CD4-positive, alpha-beta T cell (primary cell): ENCODE measurements around the gene HASPIN. TPM values are rescaled to one million over a fixed set of nuclear protein-coding genes. Genes with fewer than 3 reads are reported as not detected.

Source experiments
- ATAC-seq: fragments of 200-7000 bp; cut with Tn5 transposase; one replicate; pipeline ENCODE4 v1.10.0; 2022; ENCODE audit warnings: mild to moderate bottlenecking; ENCODE audit not compliant: poor library complexity
- CTCF ChIA-PET: fragments of 350-600 bp; sonication (Branson Sonifier 250); formaldehyde crosslinking; loops from one replicate; lab custom pipeline; 2021; ENCODE audit warnings: antibody characterized with exemption, inconsistent platforms; lab: Charles Lee
- POLR2A ChIA-PET: fragments of 350-600 bp; sonication (Branson Sonifier 250); formaldehyde crosslinking; loops from one replicate; lab custom pipeline; 2021; ENCODE audit warnings: antibody characterized with exemption, inconsistent platforms; lab: Charles Lee
- DNase-seq, 14 experiments: peaks; one replicate each; pipeline ENCODE4 v3.0.0-alpha.2; 2013 to 2020; ENCODE audit warnings: mixed read lengths in 2 of 14
- H3K27ac ChIP-seq, 2 donors: one replicate each; pipeline versions ENCODE4 v1.5.1 to v1.7.0; 2013; ENCODE audit warnings: low read length in 2 of 2, low read depth in 1 of 2, mild to moderate bottlenecking in 1 of 2
- H3K27me3 ChIP-seq, 2 experiments: 1 replicate in 1 of 2; 2 replicates in 1 of 2; pipeline versions ENCODE4 v1.6.1 to v1.7.0; 2013; ENCODE audit warnings: low read length in 2 of 2, control low read depth in 1 of 2, mild to moderate bottlenecking in 1 of 2, moderate library complexity in 1 of 2; ENCODE audit not compliant: insufficient read depth in 2 of 2, control insufficient read depth in 1 of 2
- H3K36me3 ChIP-seq: one replicate; pipeline ENCODE4 v1.6.1; 2013; ENCODE audit warnings: low read length, control low read depth; ENCODE audit not compliant: insufficient read depth
- H3K4me1 ChIP-seq: one replicate; pipeline ENCODE4 v1.6.1; 2013; ENCODE audit warnings: low read length, control low read depth; ENCODE audit not compliant: insufficient read depth
- H3K4me3 ChIP-seq: one replicate; pipeline ENCODE4 v1.5.1; 2013; ENCODE audit warnings: mild to moderate bottlenecking, low read length, moderate library complexity
- H3K9me3 ChIP-seq, 2 experiments: 1 replicate in 1 of 2; 2 replicates in 1 of 2; pipeline versions ENCODE4 v1.6.1 to v1.7.0; 2013; ENCODE audit warnings: low read length in 2 of 2, mild to moderate bottlenecking in 2 of 2, control low read depth in 1 of 2, moderate library complexity in 1 of 2; ENCODE audit not compliant: control insufficient read depth in 1 of 2, insufficient read depth in 1 of 2
- H3K27ac Mint-ChIP-seq: one replicate; pipeline ENCODE4 v1.8.0; 2020; ENCODE audit warnings: mixed read lengths
- H3K27me3 Mint-ChIP-seq: one replicate; pipeline ENCODE4 v1.8.0; 2021; ENCODE audit warnings: mixed read lengths
- H3K36me3 Mint-ChIP-seq: one replicate; pipeline ENCODE4 v1.8.0; 2021; ENCODE audit warnings: low read depth, mixed read lengths
- H3K4me1 Mint-ChIP-seq: one replicate; pipeline ENCODE4 v1.8.0; 2021; ENCODE audit warnings: low read depth, mixed read lengths
- H3K4me3 Mint-ChIP-seq: one replicate; pipeline ENCODE4 v1.8.0; 2020; ENCODE audit warnings: mild to moderate bottlenecking, mixed read lengths
- H3K9me3 Mint-ChIP-seq: one replicate; pipeline ENCODE4 v1.8.0; 2020; ENCODE audit warnings: mixed read lengths
- CTCF ChIP-seq: fragments of 200-600 bp; IDR thresholded peaks from one replicate; pipeline ENCODE4 v1.8.0; 2022; ENCODE audit warnings: antibody characterized with exemption, mild to moderate bottlenecking
- intact Hi-C, 2 experiments: fragments of 100-400 bp; cut with DNase I in 1 of 2; cut with micrococcal nuclease in 1 of 2; formaldehyde crosslinking; loops; one replicate each; pipeline versions ENCODE4 v1.15.1 to v1.9.0; 2023 to 2025; cut with DNase I, micrococcal nuclease
- total RNA-seq, 174 experiments: library from RNA in 2 of 174; stranded (reverse) in 2 of 174; gene quantifications; one replicate each; pipeline ENCODE4 v1.2.3 and lab custom pipeline; 2021 to 2026

The HASPIN gene
- total RNA-seq, 2 experiments from 2014 or later: 0.22 to 0.25 TPM

- Histone ChIP-seq H3K4me3 (no peak overlapping the region), H3K27ac (no peak overlapping the region), H3K9me3 (no peaks in the 10 kb centered on the region), H3K4me1 (peaks cover 16% of the 10 kb centered on the region), H3K36me3 (peaks cover 18% of the 10 kb centered on the region), H3K27me3 (no peaks in the 10 kb centered on the region)
- Mint-ChIP-seq H3K27ac (no peak overlapping the region), H3K4me1 (peaks cover 7% of the 10 kb centered on the region), H3K27me3 (no peaks in the 10 kb centered on the region), H3K4me3 (no peak overlapping the region), H3K36me3 (peaks cover 14% of the 10 kb centered on the region), H3K9me3 (no peaks in the 10 kb centered on the region)
- intact Hi-C loops: no loop called here
- CTCF ChIA-PET: no interaction called here
- DNase-seq: peak in 1 of 14 experiments; percentile 17
- no peak for TF ChIP-seq CTCF
- ATAC-seq: no peak
- POLR2A ChIA-PET: interaction anchor here (0.6 kb wide), 1 partner anchor 255 kb away, joined by 3 read pairs; no protein-coding TSS in a partner anchor
These were observed 44.7 kb upstream of the HASPIN start for GRCh38 chr17:3678821-3679530.

GRCh38 chr17:3679531-3680126 is 44.1 kb upstream of the HASPIN start:
- Histone ChIP-seq H3K9me3 (no peaks in the 10 kb centered on the region), H3K36me3 (peaks cover 18% of the 10 kb centered on the region), H3K4me3 (no peak overlapping the region), H3K4me1 (peaks cover 16% of the 10 kb centered on the region), H3K27me3 (no peaks in the 10 kb centered on the region), H3K27ac (no peak overlapping the region)
- Mint-ChIP-seq H3K27me3 (no peaks in the 10 kb centered on the region), H3K4me1 (peaks cover 7% of the 10 kb centered on the region), H3K4me3 (no peak overlapping the region), H3K27ac (no peak overlapping the region), H3K9me3 (no peaks in the 10 kb centered on the region), H3K36me3 (peaks cover 14% of the 10 kb centered on the region)
- ChIA-PET POLR2A (interaction anchor here (0.6 kb wide), 1 partner anchor 254 kb away, joined by 3 read pairs; no protein-coding TSS in a partner anchor), CTCF (no interaction called here)
- intact Hi-C loops: loop anchor here in 1 of 2 experiments (5.0 kb wide), 1 partner anchor 43 kb away; the partner anchor contains the start of gene HASPIN
- ATAC-seq: no peak
- DNase-seq: peak in 1 of 14 experiments; percentile 17
- no peak for TF ChIP-seq CTCF

GRCh38 chr17:3681057-3681456 is 42.6 kb upstream of the HASPIN start:
- no peak for TF ChIP-seq CTCF
- Histone ChIP-seq H3K27ac (no peak overlapping the region), H3K4me3 (no peak overlapping the region), H3K36me3 (peaks cover 22% of the 10 kb centered on the region), H3K4me1 (peaks cover 16% of the 10 kb centered on the region), H3K9me3 (no peaks in the 10 kb centered on the region), H3K27me3 (no peaks in the 10 kb centered on the region)
- Mint-ChIP-seq H3K4me1 (peaks cover 7% of the 10 kb centered on the region), H3K9me3 (no peaks in the 10 kb centered on the region), H3K27ac (no peak overlapping the region), H3K4me3 (no peak overlapping the region), H3K36me3 (peaks cover 14% of the 10 kb centered on the region), H3K27me3 (no peaks in the 10 kb centered on the region)
- intact Hi-C loops: loop anchor here in 1 of 2 experiments (5.0 kb wide), 1 partner anchor 41 kb away; the partner anchor contains the start of gene HASPIN
- DNase-seq (no peak), ATAC-seq (no peak)
- POLR2A ChIA-PET: no interaction called here
- CTCF ChIA-PET: no interaction called here
